Measurements from ENCODE around the gene PGAM4. TPM values are rescaled to one million over a fixed set of nuclear protein-coding genes. Genes with fewer than 3 reads are reported as not detected.
"Not testable (repeated sequence)": the region's sequence is repeated elsewhere in the genome, so short reads cannot be mapped to it uniquely, and the experiment has no call there.

The PGAM4 gene
- total and polyA plus RNA-seq, 8 donors = not detected

GRCh38 chrX:77925764-77926163 is 43.7 kb downstream of the PGAM4 start:
- Histone ChIP-seq H3K4me3 (no peak overlapping the region), H3K36me3 (no peaks in the 10 kb centered on the region), H3K4me1 (peaks cover 0 to 14% (median 4%) of the 10 kb centered on the region in 4 donors), H3K27ac (no peak overlapping the region), H3K27me3 (no peaks in the 10 kb centered on the region), H3K9me3 (no peaks in the 10 kb centered on the region)
- no peak for DNase-seq
- TF ChIP-seq EP300 (IDR thresholded peaks at IDR 0.05) = no peak
- TF ChIP-seq, protein P1, sequence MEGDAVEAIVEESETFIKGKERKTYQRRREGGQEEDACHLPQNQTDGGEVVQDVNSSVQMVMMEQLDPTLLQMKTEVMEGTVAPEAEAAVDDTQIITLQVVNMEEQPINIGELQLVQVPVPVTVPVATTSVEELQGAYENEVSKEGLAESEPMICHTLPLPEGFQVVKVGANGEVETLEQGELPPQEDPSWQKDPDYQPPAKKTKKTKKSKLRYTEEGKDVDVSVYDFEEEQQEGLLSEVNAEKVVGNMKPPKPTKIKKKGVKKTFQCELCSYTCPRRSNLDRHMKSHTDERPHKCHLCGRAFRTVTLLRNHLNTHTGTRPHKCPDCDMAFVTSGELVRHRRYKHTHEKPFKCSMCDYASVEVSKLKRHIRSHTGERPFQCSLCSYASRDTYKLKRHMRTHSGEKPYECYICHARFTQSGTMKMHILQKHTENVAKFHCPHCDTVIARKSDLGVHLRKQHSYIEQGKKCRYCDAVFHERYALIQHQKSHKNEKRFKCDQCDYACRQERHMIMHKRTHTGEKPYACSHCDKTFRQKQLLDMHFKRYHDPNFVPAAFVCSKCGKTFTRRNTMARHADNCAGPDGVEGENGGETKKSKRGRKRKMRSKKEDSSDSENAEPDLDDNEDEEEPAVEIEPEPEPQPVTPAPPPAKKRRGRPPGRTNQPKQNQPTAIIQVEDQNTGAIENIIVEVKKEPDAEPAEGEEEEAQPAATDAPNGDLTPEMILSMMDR (IDR thresholded peaks at IDR 0.05) = no peak
- TF ChIP-seq POLR2A (IDR thresholded peaks at IDR 0.05) = no peak
- TF ChIP-seq POLR2AphosphoS5 (IDR thresholded peaks at IDR 0.05) = no peak
- 6 to 28% (median 23%) methylated on average over 3 of the region's 3 CpGs for WGBS, 5 donors
- intact Hi-C loops (cut with DNase I; ENCODE audit: low total_unique reads) = no loop called here

- Histone ChIP-seq H3K4me1 (peaks cover 0 to 14% (median 4%) of the 10 kb centered on the region in 4 donors), H3K4me3 (no peak overlapping the region), H3K9me3 (no peaks in the 10 kb centered on the region), H3K36me3 (no peaks in the 10 kb centered on the region), H3K27me3 (no peaks in the 10 kb centered on the region), H3K27ac (no peak overlapping the region)
- intact Hi-C loops (cut with DNase I; ENCODE audit: low total_unique reads) = no loop called here
- WGBS, 5 donors = 75 to 90% (median 80%) methylated on average over 8 of the region's 8 CpGs
- TF ChIP-seq POLR2AphosphoS5 (IDR thresholded peaks at IDR 0.05) (no peak), POLR2A (IDR thresholded peaks at IDR 0.05) (no peak), EP300 (IDR thresholded peaks at IDR 0.05) (no peak)
- TF ChIP-seq, protein P1 (IDR thresholded peaks at IDR 0.05) = no peak
- no peak for DNase-seq
Observed at GRCh38 chrX:77924320-77924859, 45.0 kb downstream of the PGAM4 start.

DNA sequence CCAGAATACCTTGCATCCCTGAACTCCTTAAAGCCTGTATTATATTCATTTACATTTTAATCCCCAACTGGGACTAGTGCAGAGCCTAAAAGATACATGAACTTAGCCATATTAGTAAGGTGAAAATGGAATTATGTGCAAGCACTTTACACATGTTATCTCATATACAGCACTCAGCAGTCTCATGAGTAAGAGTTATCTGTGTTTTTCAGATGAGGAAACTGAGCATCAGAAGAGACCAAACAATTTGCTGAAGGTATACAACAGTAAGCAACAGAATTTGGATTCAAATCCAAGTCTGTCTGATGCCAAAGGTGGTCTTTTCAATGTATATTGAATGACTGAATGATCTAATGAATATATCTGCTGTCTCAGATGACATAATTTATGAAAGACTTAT is 46.7 kb downstream of the PGAM4 start:
- TF ChIP-seq POLR2A (IDR thresholded peaks at IDR 0.05) (no peak), EP300 (IDR thresholded peaks at IDR 0.05) (no peak), POLR2AphosphoS5 (IDR thresholded peaks at IDR 0.05) (no peak)
- TF ChIP-seq, protein P1 (IDR thresholded peaks at IDR 0.05) = no peak
- H3K9me3 ChIP-seq = no peaks in the 10 kb centered on the region
- no peak overlapping the region for H3K4me3 ChIP-seq
- no peak overlapping the region for H3K27ac ChIP-seq
- intact Hi-C loops (cut with DNase I; ENCODE audit: low total_unique reads) = no loop called here
- peaks cover 0 to 25% (median 9%) of the 10 kb centered on the region in 4 donors for H3K4me1 ChIP-seq
- no peaks in the 10 kb centered on the region for H3K36me3 ChIP-seq
- DNase-seq = no peak
- no peaks in the 10 kb centered on the region for H3K27me3 ChIP-seq

- H3K27ac ChIP-seq; H3K27me3 ChIP-seq; DNase-seq; H3K36me3 ChIP-seq; H3K4me3 ChIP-seq; H3K9me3 ChIP-seq; intact Hi-C loops (cut with DNase I; ENCODE audit: low total_unique reads): not testable (repeated sequence)
- H3K4me1 ChIP-seq = peaks cover 0 to 21% (median 6%) of the 10 kb centered on the region in 4 donors
- 61 to 84% (median 83%) methylated on average over 6 of the region's 6 CpGs for WGBS, 5 donors
Observed at GRCh38 chrX:77919370-77919769, 50.1 kb downstream of the PGAM4 start.

DNA sequence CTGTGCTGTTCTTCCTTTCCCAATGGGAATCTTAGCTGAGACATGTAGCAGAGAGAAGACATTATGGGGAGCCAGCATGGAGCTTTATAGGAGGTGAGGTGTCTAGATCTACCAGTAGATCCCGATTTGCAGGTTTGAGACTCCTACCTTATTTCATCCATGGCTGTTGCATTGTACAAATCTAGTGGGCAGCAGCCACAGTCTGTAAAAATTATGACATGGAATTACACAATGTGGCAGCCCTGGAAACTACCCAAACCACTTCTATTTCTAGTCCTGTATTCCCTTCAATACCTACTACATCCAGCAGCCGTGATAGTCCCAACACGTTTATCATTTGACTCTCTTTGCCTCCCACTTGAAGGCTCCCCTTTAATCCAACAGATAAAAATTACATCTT is 50.9 kb downstream of the PGAM4 start:
- Histone ChIP-seq H3K27me3 (no peaks in the 10 kb centered on the region), H3K4me1 (peaks cover 0 to 22% (median 6%) of the 10 kb centered on the region in 4 donors), H3K27ac (no peak overlapping the region), H3K4me3 (no peak overlapping the region), H3K9me3 (no peaks in the 10 kb centered on the region), H3K36me3 (no peaks in the 10 kb centered on the region)
- TF ChIP-seq, protein P1 (IDR thresholded peaks at IDR 0.05) = no peak
- TF ChIP-seq POLR2A (IDR thresholded peaks at IDR 0.05) = no peak
- 42 to 65% (median 46%) methylated on average over 3 of the region's 3 CpGs for WGBS, 5 donors
- intact Hi-C loops (cut with DNase I; ENCODE audit: low total_unique reads) = no loop called here
- DNase-seq = no peak
